SJCRH30 (cell line): ENCODE measurements around the gene LAMA3. TPM values are rescaled to one million over a fixed set of nuclear protein-coding genes. Genes with fewer than 3 reads are reported as not detected.

Experiments used
- DNase-seq, 2 experiments: peaks; one replicate each; pipeline ENCODE4 v3.0.0-alpha.2; 2015 to 2020
- H3K27ac ChIP-seq: fragments of 250-450 bp; sonication (Bioruptor Pico); 2 replicates; pipeline ENCODE4 v1.5.1; 2020; ENCODE audit warnings: mild to moderate bottlenecking, moderate library complexity
- H3K27me3 ChIP-seq: fragments of 250-450 bp; sonication (Bioruptor Pico); 2 replicates; pipeline ENCODE4 v1.5.1; 2020; ENCODE audit warnings: mild to moderate bottlenecking, moderate library complexity
- H3K36me3 ChIP-seq: fragments of 250-450 bp; sonication (Bioruptor Pico); 2 replicates; pipeline ENCODE4 v1.5.1; 2020; ENCODE audit warnings: mild to moderate bottlenecking, moderate library complexity
- H3K4me1 ChIP-seq: fragments of 250-450 bp; sonication (Bioruptor Pico); 2 replicates; pipeline ENCODE4 v1.5.1; 2020; ENCODE audit warnings: mild to moderate bottlenecking, moderate library complexity
- H3K4me3 ChIP-seq: fragments of 250-450 bp; sonication (Bioruptor Pico); 2 replicates; pipeline ENCODE4 v1.5.1; 2020; ENCODE audit warnings: mild to moderate bottlenecking, moderate library complexity
- H3K9me3 ChIP-seq: fragments of 250-450 bp; sonication (Bioruptor Pico); replicated peaks from 2 replicates; pipeline ENCODE4 v1.5.1; 2020; ENCODE audit warnings: mild to moderate bottlenecking, moderate library complexity
- total RNA-seq: library from RNA; depleted of rRNA; stranded (reverse); fragments of >200 nt; shearing (Covaris generic); gene quantifications from 2 replicates; pipeline ENCODE4 v1.2.3, GENCODE V29; 2014

The LAMA3 gene
- total RNA-seq, 1 experiment from 2014 or later, result 0.04 TPM

DNA sequence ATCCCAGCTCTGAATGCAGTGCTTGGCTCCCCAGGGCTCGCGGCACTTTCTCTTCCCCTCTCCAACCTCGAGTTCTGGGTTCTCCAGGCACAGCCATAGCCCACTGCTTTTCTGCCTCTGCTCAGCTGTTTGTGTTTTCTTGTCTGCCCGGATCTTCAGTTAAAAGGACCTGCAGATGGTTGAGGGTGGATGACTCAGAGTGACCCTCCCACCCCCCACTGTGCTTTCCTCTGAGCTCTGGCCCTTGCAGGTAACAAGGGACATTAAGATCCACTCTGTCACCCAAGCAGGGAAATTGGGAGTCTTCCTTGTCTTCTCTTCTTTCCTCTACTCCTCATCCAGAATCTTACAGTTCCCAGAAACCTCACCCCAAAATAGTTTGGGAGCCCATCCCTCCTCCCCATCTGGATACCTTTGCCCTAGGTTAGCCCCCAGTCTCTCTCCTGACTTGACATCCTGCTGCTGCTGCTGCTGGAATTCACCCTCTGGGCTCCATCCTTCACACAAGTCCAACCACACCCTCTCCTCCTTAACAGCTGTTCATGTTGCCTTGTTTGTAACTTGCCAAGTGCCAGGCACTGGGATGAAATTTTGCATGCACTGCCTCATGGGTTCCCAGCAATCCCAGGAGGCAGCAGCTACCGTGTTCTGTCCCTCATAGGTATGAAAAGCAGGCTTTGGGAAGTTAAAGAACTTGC lies 167.4 kb downstream of the LAMA3 start:
- Histone ChIP-seq H3K27ac (peak overlapping the region; percentile 18; the same call in 1 of the 2 replicates), H3K4me3 (no peak overlapping the region), H3K9me3 (no peaks in the 10 kb centered on the region; the same call in 1 of the 2 replicates), H3K36me3 (no peaks in the 10 kb centered on the region), H3K4me1 (peaks cover 23% of the 10 kb centered on the region), H3K27me3 (no peaks in the 10 kb centered on the region)
- DNase-seq, result peak; percentile 45 to 53

GRCh38 chr18:23857164-23857552 lies 167.9 kb downstream of the LAMA3 start:
- no peak for DNase-seq
- Histone ChIP-seq H3K27ac (peak overlapping the region; percentile 18; the same call in 1 of the 2 replicates), H3K9me3 (no peaks in the 10 kb centered on the region; the same call in 1 of the 2 replicates), H3K4me3 (no peak overlapping the region), H3K4me1 (peaks cover 24% of the 10 kb centered on the region), H3K27me3 (no peaks in the 10 kb centered on the region), H3K36me3 (no peaks in the 10 kb centered on the region)

- DNase-seq, result peak; percentile 40 to 45
- Histone ChIP-seq H3K36me3 (no peaks in the 10 kb centered on the region), H3K4me3 (no peak overlapping the region), H3K27me3 (no peaks in the 10 kb centered on the region), H3K4me1 (peaks cover 27% of the 10 kb centered on the region), H3K9me3 (no peaks in the 10 kb centered on the region), H3K27ac (no peak overlapping the region; the same call in 1 of the 2 replicates)
Observed at GRCh38 chr18:23857756-23858155, 168.5 kb downstream of the LAMA3 start.

DNA sequence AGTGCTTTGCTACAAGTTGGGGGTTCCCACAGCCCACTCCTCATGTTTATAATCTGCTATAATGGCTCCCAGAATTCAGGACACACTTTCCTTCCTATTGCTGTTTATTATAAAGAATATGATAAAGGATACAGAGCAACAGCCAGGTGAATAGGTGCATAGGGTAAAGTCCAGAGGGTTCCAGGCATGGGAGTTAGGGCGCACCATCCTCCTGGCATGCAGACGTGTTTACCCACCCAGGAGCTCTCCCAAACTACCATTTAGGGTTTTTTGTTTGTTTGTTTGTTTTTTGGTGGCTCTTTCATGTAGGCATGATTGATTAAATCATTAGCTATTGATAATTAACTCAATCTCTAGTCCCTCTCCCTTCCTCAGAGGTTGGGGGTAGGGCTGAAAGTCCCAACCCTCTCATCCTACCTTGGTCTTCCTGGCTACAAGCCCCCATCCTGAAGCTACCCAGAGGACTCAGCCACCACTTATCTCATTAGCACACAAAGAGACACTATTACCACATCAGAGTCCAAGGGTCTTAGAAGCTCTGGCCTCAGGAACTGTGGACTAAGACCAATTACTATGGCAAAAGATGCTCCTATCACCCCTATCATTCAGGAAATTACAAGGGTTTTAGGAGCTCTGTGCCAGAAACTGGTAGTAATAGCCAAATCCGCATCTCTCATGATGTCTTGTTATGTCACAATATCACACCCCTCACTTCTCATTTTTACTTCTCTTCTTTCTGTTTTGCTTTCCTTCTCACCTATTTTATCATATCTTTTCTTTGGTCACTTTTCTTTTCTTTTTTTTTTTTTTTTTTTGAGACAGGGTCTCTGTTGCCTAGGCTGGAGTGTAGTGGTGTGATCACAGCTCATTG lies 170.4 kb downstream of the LAMA3 start:
- Histone ChIP-seq H3K36me3 (no peaks in the 10 kb centered on the region), H3K27ac (no peak overlapping the region), H3K27me3 (no peaks in the 10 kb centered on the region), H3K4me3 (no peak overlapping the region), H3K4me1 (peaks cover 36% of the 10 kb centered on the region), H3K9me3 (no peaks in the 10 kb centered on the region)
- DNase-seq, result no peak

DNA sequence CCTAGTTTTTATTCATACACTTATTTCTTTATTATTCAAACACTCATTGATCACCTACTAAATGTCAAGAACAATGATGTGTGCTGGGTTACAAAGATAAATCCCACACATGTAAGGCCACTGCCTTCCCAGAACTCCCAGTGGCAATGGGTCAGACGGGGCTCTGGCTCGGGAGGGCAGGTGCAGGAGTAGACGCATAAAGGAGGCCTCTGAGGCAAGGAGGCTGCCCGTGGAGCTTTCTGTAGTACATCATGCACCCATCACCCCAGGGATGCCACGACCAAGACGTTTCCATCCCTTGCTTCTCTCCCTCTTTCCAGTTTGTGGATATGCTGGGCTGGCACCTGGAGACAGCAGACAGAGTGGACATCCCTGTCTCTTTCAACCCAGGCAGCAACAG lies 172.1 kb downstream of the LAMA3 start:
- Histone ChIP-seq H3K36me3 (no peaks in the 10 kb centered on the region), H3K27me3 (no peaks in the 10 kb centered on the region), H3K4me3 (no peak overlapping the region), H3K4me1 (peaks cover 36% of the 10 kb centered on the region), H3K9me3 (no peaks in the 10 kb centered on the region), H3K27ac (no peak overlapping the region)
- no peak for DNase-seq

DNA sequence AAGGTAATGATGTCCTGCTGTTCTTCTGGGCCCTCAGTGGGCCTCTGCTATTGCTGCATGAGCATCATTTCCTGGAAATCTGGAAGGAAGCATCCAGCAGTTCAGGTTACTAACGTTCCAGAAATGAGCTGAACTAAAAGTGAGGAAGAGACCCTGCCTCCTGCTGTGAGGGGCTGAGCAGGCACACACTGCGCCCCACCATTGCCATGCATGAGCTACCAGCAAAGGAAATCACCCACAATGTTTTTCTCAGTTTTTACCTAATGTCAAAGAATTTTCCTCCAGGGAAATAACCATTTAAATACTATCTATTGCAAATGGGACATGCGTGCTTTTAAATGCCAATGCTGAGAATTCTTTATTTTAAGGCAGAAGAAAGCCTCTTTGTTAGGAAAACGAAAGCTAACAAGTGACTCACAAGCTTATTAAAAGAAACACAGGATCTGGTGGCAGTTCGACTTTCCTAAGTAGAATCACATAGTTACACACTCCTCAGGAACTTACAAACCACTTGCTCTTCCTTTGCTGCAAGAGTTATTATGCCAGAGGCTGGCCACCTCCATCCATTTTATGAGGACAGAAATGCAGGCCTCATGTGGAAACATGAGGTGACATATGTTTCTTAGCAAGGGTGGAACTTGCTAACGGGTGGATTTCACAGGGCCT lies 172.7 kb downstream of the LAMA3 start:
- no peaks in the 10 kb centered on the region for H3K36me3 ChIP-seq
- peak in 1 of 2 experiments; percentile 24 for DNase-seq
- no peak overlapping the region for H3K4me3 ChIP-seq
- H3K9me3 ChIP-seq, result no peaks in the 10 kb centered on the region
- H3K27me3 ChIP-seq, result no peaks in the 10 kb centered on the region
- H3K27ac ChIP-seq, result peak overlapping the region; percentile 42
- peaks cover 30% of the 10 kb centered on the region for H3K4me1 ChIP-seq

- H3K9me3 ChIP-seq, result no peaks in the 10 kb centered on the region
- H3K27ac ChIP-seq, result no peak overlapping the region
- no peak for DNase-seq
- H3K27me3 ChIP-seq, result no peaks in the 10 kb centered on the region
- peaks cover 19% of the 10 kb centered on the region for H3K4me1 ChIP-seq
- H3K36me3 ChIP-seq, result no peaks in the 10 kb centered on the region
- H3K4me3 ChIP-seq, result no peak overlapping the region
Observed at GRCh38 chr18:23864624-23865023, 175.4 kb downstream of the LAMA3 start.

GRCh38 chr18:23867006-23867405 lies 177.8 kb downstream of the LAMA3 start:
- H3K4me1 ChIP-seq, result peaks cover 27% of the 10 kb centered on the region
- no peaks in the 10 kb centered on the region for H3K27me3 ChIP-seq
- H3K4me3 ChIP-seq, result no peak overlapping the region
- no peaks in the 10 kb centered on the region for H3K9me3 ChIP-seq
- H3K36me3 ChIP-seq, result no peaks in the 10 kb centered on the region
- no peak for DNase-seq
- no peak overlapping the region for H3K27ac ChIP-seq

GRCh38 chr18:23868136-23868785 lies 179.0 kb downstream of the LAMA3 start:
- DNase-seq, result no peak
- no peaks in the 10 kb centered on the region for H3K36me3 ChIP-seq
- no peaks in the 10 kb centered on the region for H3K27me3 ChIP-seq
- H3K4me1 ChIP-seq, result peaks cover 18% of the 10 kb centered on the region
- no peak overlapping the region for H3K4me3 ChIP-seq
- no peak overlapping the region for H3K27ac ChIP-seq
- H3K9me3 ChIP-seq, result no peaks in the 10 kb centered on the region

- H3K27me3 ChIP-seq, result no peaks in the 10 kb centered on the region
- no peaks in the 10 kb centered on the region for H3K9me3 ChIP-seq
- no peak for DNase-seq
- H3K27ac ChIP-seq, result no peak overlapping the region
- no peak overlapping the region for H3K4me3 ChIP-seq
- H3K4me1 ChIP-seq, result peaks cover 14% of the 10 kb centered on the region
- no peaks in the 10 kb centered on the region for H3K36me3 ChIP-seq
Observed at GRCh38 chr18:23870676-23871380, 181.6 kb downstream of the LAMA3 start.

GRCh38 chr18:23871410-23871809 lies 182.2 kb downstream of the LAMA3 start:
- no peaks in the 10 kb centered on the region for H3K27me3 ChIP-seq
- H3K4me1 ChIP-seq, result peaks cover 14% of the 10 kb centered on the region
- no peak overlapping the region for H3K4me3 ChIP-seq
- no peak overlapping the region for H3K27ac ChIP-seq
- peak; percentile 68 to 81 for DNase-seq
- H3K36me3 ChIP-seq, result no peaks in the 10 kb centered on the region
- H3K9me3 ChIP-seq, result no peaks in the 10 kb centered on the region

- DNase-seq, result no peak
- Histone ChIP-seq H3K9me3 (no peaks in the 10 kb centered on the region), H3K36me3 (no peaks in the 10 kb centered on the region), H3K27ac (no peak overlapping the region), H3K4me1 (peaks cover 14% of the 10 kb centered on the region), H3K27me3 (no peaks in the 10 kb centered on the region), H3K4me3 (no peak overlapping the region)
Observed at GRCh38 chr18:23872701-23873550, 183.7 kb downstream of the LAMA3 start.
